Neutrophil (primary cell): ENCODE data around the gene FBXL5.

Experiments used
- H3K27ac ChIP-seq: fragments of 200-600 bp; sonication (generic); 2 replicates; pipeline ENCODE4 v1.5.1; 2016; ENCODE audit warnings: mild to moderate bottlenecking, moderate library complexity
- H3K27me3 ChIP-seq: fragments of 200-600 bp; sonication (generic); 2 replicates; pipeline ENCODE4 v1.6.0; 2016; ENCODE audit warnings: mild to moderate bottlenecking
- H3K36me3 ChIP-seq: fragments of 200-600 bp; sonication (generic); 2 replicates; pipeline ENCODE4 v1.5.1; 2017
- H3K4me1 ChIP-seq, 2 experiments: fragments of 200-600 bp in 1 of 2; sonication (generic) in 1 of 2; 1 replicate in 1 of 2; 2 replicates in 1 of 2; pipeline versions ENCODE4 v1.5.1 to v1.6.1; 2013 to 2016; ENCODE audit warnings: low read depth in 1 of 2, low read length in 1 of 2, mild to moderate bottlenecking in 1 of 2, moderate library complexity in 1 of 2; ENCODE audit not compliant: control insufficient read depth in 1 of 2, insufficient read depth in 1 of 2
- H3K4me3 ChIP-seq, 2 experiments: fragments of 200-600 bp in 1 of 2; sonication (generic) in 1 of 2; 1 replicate in 1 of 2; 2 replicates in 1 of 2; pipeline ENCODE4 v1.5.1; 2013 to 2016; ENCODE audit warnings: low read depth in 1 of 2, low read length in 1 of 2, mild to moderate bottlenecking in 1 of 2, moderate library complexity in 1 of 2
- H3K9me3 ChIP-seq: fragments of 200-600 bp; sonication (generic); 2 replicates; pipeline ENCODE4 v1.5.1; 2016
- TF ChIP-seq, protein P1 (sequence below): fragments of 200-600 bp; sonication (generic); IDR thresholded peaks from 2 replicates; pipeline ENCODE4 v1.5.1; 2016; ENCODE audit warnings: antibody characterized with exemption

The FBXL5 gene

DNA sequence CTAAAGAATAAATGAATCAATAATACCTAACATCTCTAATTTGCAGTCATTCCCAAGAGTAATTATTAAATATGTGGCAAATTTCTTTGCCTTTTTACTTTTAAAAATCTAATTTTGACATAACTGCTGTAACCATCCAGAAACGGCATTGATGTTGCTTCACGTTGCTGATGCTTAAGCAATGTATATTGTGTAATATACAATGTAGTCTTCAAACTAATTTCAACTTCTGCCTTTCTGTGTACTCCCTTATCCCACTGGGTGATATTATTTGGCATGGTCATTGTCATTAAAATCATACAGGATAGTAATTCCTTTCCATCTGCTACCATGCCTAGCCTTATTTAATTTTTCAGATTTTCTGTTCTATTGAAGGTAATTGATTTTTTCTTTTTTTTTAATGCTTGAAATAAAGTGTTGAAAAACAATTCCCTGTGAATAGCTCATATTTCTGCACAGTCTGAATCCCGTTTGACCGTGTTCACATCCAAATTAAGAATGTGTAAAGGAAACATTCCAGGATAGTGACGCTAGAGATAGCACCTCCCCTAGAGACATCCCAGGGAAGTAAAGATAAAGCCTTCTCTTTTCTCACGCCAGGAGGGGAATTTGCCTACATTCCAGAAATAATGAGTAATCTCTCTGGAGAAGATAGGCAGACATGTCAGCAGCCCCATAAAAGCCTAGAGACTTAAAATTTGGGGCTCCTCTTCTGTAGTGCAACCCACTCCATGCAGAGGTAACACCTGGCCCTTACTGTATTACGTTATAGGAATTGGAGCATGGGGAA, 35.1 kb upstream of the FBXL5 start:
- peaks cover 16% of the 10 kb centered on the region for H3K36me3 ChIP-seq

GRCh38 chr4:15689540-15689939, 34.4 kb upstream of the FBXL5 start:
- peaks cover 98 to 100% of the 10 kb centered on the region in 2 experiments for H3K4me1 ChIP-seq
- no peaks in the 10 kb centered on the region for H3K27me3 ChIP-seq
- peak overlapping the region; percentile 91 for H3K27ac ChIP-seq
- peaks cover 16% of the 10 kb centered on the region for H3K36me3 ChIP-seq
- H3K4me3 ChIP-seq: peak overlapping the region; percentile 33 to 63
- H3K9me3 ChIP-seq: no peaks in the 10 kb centered on the region
- TF ChIP-seq, protein P1, sequence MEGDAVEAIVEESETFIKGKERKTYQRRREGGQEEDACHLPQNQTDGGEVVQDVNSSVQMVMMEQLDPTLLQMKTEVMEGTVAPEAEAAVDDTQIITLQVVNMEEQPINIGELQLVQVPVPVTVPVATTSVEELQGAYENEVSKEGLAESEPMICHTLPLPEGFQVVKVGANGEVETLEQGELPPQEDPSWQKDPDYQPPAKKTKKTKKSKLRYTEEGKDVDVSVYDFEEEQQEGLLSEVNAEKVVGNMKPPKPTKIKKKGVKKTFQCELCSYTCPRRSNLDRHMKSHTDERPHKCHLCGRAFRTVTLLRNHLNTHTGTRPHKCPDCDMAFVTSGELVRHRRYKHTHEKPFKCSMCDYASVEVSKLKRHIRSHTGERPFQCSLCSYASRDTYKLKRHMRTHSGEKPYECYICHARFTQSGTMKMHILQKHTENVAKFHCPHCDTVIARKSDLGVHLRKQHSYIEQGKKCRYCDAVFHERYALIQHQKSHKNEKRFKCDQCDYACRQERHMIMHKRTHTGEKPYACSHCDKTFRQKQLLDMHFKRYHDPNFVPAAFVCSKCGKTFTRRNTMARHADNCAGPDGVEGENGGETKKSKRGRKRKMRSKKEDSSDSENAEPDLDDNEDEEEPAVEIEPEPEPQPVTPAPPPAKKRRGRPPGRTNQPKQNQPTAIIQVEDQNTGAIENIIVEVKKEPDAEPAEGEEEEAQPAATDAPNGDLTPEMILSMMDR: no peak

More for the DNA sequence above, 35.1 kb upstream of the FBXL5 start:
- Histone ChIP-seq H3K9me3 (no peaks in the 10 kb centered on the region), H3K27me3 (no peaks in the 10 kb centered on the region), H3K4me3 (peak overlapping the region; percentile 33 to 63), H3K4me1 (peaks cover 98 to 100% of the 10 kb centered on the region in 2 experiments), H3K27ac (peak overlapping the region; percentile 91)
- TF ChIP-seq, protein P1: peak; percentile 5

DNA sequence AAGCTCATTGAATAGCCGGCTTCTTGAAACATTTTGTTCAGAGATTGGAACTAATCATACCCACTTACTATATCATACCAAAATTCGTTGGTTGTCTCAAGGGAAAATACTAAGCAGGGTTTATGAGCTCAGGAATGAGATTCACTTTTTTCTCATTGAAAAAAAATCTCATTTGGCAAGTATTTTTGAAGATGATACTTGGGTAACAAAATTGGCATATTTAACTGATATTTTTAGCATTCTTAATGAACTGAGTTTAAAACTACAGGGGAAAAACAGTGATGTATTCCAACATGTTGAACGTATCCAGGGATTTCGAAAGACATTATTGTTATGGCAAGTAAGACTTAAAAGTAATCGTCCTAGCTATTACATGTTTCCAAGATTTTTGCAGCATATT, 32.9 kb upstream of the FBXL5 start:
- Histone ChIP-seq H3K27ac (peak overlapping the region; percentile 91), H3K9me3 (no peaks in the 10 kb centered on the region), H3K4me1 (peaks cover 100% of the 10 kb centered on the region in 2 experiments), H3K36me3 (peaks cover 16% of the 10 kb centered on the region), H3K4me3 (no peak overlapping the region), H3K27me3 (no peaks in the 10 kb centered on the region)
- TF ChIP-seq, protein P1: no peak

DNA sequence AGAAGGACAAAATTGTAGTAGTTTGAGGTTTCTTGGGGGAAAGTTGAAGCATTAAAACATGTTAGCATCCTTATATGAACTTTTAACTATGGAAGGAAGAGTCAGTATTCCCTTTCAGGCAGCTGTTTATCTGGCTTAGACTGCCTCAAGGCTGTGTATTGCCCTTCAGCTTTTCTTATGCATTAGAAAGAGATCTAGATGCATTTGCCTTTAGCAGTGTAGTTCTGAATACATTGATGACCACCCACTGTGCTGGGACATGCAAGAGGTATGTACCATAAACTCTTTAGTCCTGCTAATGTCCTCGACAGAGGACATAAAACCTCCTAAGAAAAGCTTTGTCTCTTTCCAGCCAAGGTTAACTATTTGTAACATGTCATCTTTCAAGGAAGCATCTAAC, 29.3 kb upstream of the FBXL5 start:
- Histone ChIP-seq H3K9me3 (no peaks in the 10 kb centered on the region), H3K27ac (peak overlapping the region; percentile 91), H3K27me3 (no peaks in the 10 kb centered on the region), H3K36me3 (peaks cover 16% of the 10 kb centered on the region), H3K4me3 (peak overlapping the region in 1 of 2 experiments; percentile 89), H3K4me1 (peaks cover 98 to 99% of the 10 kb centered on the region in 2 experiments)
- TF ChIP-seq, protein P1: no peak

GRCh38 chr4:15683143-15683495, 28.0 kb upstream of the FBXL5 start:
- TF ChIP-seq, protein P1: no peak
- Histone ChIP-seq H3K36me3 (peaks cover 16% of the 10 kb centered on the region), H3K27ac (peak overlapping the region; percentile 91), H3K4me1 (peaks cover 98 to 99% of the 10 kb centered on the region in 2 experiments), H3K4me3 (peak overlapping the region; percentile 89 to 98), H3K9me3 (no peaks in the 10 kb centered on the region), H3K27me3 (no peaks in the 10 kb centered on the region)
